Measurements from ENCODE around the gene HRH4.

- TF ChIP-seq EZH2phosphoT487 (IDR thresholded peaks at IDR 0.05; ENCODE audit: low read length): no peak
- TF ChIP-seq CTCF (IDR thresholded peaks at IDR 0.05; ENCODE audit: low read length): no peak
- no peak for TF ChIP-seq EZH2 (optimal IDR thresholded peaks at IDR 0.05; ENCODE audit: low read depth, low read length)
Observed at GRCh38 chr18:24429188-24429587, 31.2 kb upstream of the HRH4 start.

All from MM.1S (cell line).